CD4-positive, alpha-beta T cell treated with Interleukin-17A for 4 hours (primary cell): ENCODE results near the gene HIRIP3.

Experiments used
- DNase-seq: peaks from one replicate; pipeline ENCODE4 v3.0.0-alpha.2; 2020; ENCODE audit warnings: mixed read lengths

Gene HIRIP3

DNA sequence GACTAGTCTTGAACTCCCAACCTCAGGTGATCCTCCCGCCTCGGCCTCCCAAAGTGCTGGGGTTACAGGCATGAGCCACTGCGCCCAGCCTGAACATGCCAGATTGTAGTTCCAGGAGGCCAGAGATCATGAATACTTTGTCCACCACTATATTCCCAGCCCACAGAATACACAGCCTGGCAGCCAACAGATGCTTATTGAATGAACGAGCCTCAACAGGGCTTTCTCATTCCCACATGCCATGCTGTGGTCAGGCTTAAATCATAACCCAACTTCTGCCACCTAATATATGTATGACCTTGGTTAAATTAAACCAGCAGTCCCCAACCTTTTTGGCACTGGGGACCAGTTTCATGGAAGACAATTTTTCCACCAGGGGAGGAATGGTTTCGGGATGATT is 36.7 kb downstream of the HIRIP3 start:
- no peak for DNase-seq

GRCh38 chr16:29951625-29952365 is 43.6 kb downstream of the HIRIP3 start:
- no peak for DNase-seq

- DNase-seq, result no peak
Measured at GRCh38 chr16:29950806-29951461, 44.5 kb downstream of the HIRIP3 start.

GRCh38 chr16:29947897-29948296 is 47.5 kb downstream of the HIRIP3 start:
- no peak for DNase-seq

DNA sequence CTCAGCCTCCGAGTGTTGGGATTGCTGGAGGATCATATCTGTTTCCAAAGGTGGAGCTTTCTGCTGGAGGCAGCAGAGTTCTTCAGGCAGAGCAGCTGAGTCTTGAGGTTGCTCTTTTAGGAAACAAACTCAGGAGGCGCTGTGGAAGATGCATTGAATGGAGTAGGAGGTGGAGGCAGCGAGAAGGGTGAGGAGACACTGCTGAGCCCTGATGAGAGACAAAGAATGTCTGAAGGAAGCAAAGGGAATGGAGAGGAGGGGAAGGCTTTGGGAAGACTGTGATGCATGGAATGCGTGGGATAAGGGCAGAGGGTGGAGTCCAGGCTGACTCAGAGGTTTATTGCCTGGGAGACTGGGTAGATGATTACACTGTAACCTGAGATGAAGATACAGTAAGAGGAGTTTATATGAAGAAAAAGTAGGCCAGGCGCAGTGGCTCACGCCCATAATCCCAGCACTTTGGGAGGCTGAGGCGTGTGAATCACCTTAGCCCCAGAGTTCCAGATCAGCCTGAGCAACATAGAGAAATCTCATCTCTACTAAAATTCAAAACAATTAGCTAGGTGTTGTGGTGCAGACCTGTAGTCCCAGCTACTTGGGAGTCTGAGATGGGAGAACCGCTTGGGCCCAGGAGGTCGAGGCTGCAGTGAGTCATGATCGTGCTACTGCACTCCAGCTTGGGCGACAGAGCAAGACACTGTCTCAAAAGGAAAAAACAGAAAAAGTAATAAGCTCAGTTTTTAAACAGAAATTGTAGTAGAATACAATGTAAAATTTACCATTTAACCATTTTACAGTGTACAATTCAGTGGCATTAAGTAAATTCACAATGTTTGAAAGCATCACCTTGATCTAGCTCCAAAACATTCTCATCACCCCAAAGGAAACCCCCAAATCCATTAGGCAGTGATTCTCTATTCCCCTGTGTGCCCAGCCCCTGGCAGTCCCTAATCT is 51.3 kb downstream of the HIRIP3 start:
- DNase-seq, result no peak
